ENCODE data around the gene ZNF75A.

Gene ZNF75A

DNA sequence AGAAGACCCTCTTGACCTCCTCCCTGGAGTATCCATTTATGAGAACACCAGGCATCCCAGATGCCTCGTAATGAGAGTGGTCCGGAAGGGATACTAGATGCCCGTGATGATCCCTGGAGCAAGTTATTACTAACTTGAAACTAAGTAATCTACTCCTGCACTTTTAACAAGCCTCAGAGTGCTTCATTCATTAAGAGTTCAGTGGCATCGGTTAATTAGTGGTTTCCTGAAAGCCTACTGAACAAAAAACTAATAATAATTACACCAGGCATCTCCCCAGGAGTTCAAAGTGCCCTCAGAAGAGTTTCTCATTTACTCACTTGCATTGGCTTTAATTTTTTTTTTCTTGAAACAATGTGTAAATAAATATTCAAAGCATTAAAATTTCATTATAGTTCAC, 22.2 kb downstream of the ZNF75A start:
- no peak overlapping the region for H3K4me3 Mint-ChIP-seq
- H3K36me3 Mint-ChIP-seq, result peaks cover 11% of the 10 kb centered on the region
- peaks cover 15% of the 10 kb centered on the region for H3K9me3 Mint-ChIP-seq (ENCODE audit: low read depth)
- H3K27me3 Mint-ChIP-seq, result no peaks in the 10 kb centered on the region
- no peak overlapping the region for H3K27ac Mint-ChIP-seq
- H3K4me1 Mint-ChIP-seq (ENCODE audit: low read depth), result no peaks in the 10 kb centered on the region

DNA sequence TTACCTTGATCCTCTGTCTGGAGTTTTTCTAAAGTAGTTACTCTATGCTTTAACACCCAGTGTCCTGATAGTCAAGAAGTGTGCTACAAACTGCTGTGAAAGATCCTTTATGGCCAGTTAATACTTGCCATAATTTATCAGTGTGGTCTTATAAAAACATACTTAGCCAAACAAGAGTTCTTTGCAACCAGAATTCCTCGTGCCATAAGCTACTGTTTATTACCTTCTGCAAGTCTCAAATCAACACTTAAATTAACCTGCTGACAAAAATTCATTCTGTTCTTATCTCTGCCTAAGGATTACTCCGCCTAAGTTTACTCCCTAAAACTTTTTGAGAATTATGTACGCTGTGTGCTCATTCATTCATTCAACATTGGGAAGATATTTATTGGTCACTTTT, 22.8 kb downstream of the ZNF75A start:
- H3K9me3 Mint-ChIP-seq (ENCODE audit: low read depth), result peaks cover 11% of the 10 kb centered on the region
- H3K4me1 Mint-ChIP-seq (ENCODE audit: low read depth), result no peaks in the 10 kb centered on the region
- H3K4me3 Mint-ChIP-seq, result no peak overlapping the region
- H3K27me3 Mint-ChIP-seq, result no peaks in the 10 kb centered on the region
- no peak overlapping the region for H3K27ac Mint-ChIP-seq
- peaks cover 14% of the 10 kb centered on the region for H3K36me3 Mint-ChIP-seq

DNA sequence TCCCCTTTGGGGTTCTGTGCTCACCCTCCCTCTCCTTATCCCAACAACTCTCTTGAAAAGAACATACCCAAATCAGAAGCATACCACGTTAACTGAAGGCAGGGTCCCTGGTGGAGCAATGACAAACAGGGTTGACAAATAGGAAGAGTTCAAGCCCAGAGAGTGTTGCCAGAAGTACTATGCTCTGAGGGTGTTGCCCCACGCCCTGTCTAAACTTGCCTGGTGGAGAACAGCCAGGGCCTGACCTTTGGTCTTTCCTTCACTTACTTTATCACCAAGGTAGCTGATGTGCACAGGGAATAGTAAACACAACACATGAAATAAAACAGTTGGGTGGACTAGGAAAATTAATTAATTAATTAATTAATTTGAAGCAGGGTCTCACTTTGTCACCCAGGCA, 23.3 kb downstream of the ZNF75A start:
- Mint-ChIP-seq H3K4me1 (ENCODE audit: low read depth) (no peaks in the 10 kb centered on the region), H3K9me3 (ENCODE audit: low read depth) (peaks cover 10% of the 10 kb centered on the region), H3K4me3 (no peak overlapping the region), H3K27me3 (no peaks in the 10 kb centered on the region), H3K27ac (no peak overlapping the region), H3K36me3 (peaks cover 15% of the 10 kb centered on the region)

DNA sequence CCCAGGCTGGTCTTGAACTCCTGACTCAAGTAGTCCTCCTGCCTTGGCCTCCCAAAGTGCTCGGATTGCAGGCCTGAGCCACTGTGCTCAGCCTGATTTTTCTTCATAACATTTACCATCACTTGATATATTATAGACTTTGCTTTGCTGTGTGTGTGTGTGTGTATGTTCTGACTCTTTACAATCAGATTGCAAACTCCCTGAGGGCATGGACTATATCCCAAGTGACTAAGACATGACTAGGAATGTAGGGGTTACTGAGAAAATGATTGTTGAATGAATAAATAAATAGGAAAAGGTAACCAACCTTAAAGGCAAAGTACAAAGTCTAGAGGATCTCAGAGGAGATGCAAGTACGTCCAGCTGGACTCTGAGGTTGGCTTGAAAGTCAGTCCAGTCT, 40.7 kb downstream of the ZNF75A start:
- H3K4me1 Mint-ChIP-seq (ENCODE audit: low read depth), result no peaks in the 10 kb centered on the region
- no peaks in the 10 kb centered on the region for H3K36me3 Mint-ChIP-seq
- no peak overlapping the region for H3K27ac Mint-ChIP-seq
- no peaks in the 10 kb centered on the region for H3K9me3 Mint-ChIP-seq (ENCODE audit: low read depth)
- no peak overlapping the region for H3K4me3 Mint-ChIP-seq
- no peaks in the 10 kb centered on the region for H3K27me3 Mint-ChIP-seq

DNA sequence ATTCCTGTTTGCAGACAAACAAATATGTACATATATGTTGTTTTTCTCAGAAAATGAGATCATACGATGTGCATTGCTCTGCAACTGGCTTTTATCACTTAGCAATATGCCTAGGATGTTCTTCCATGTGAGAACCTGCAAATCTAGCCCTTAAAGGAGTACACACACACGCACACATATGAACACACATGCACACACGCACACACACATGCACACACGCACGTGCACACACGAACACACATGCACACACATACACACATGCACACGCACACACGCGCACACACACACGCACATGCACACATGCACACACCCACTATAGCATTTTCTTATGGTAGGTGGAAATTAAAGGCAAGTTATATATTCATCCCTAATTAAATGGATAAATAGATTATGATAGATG, 42.3 kb downstream of the ZNF75A start:
- Mint-ChIP-seq H3K27ac (no peak overlapping the region), H3K9me3 (ENCODE audit: low read depth) (no peaks in the 10 kb centered on the region), H3K27me3 (no peaks in the 10 kb centered on the region), H3K4me3 (no peak overlapping the region), H3K4me1 (ENCODE audit: low read depth) (no peaks in the 10 kb centered on the region), H3K36me3 (peaks cover 2% of the 10 kb centered on the region)

DNA sequence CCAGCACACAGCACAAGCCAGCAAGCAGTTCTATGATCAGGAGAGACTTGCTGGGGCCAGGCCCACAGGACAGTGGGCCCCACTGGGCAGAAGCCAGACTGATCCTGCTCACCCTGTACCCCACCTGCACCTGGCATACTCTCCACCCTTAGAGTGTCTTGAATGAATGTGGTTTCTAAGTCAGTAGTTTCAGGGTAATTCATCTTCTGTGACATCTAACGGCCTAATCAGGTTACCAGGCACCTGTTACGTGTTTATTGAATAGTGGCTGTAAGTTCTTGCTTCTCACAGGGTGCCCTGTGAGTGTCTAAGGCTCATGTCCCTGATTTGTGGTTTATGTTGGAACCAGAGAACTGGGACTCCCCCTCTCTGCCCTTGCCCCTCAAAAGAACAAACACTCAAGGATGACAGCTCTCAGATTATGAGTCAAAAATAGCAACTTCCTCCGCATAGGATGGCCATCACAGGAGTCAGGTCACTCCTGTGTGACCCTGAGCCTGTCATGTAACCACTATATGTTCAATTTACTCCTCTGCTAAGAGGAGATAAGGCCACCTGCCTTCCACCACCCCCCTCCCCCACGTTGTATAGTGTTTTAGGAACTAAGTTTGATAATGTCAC, 43.4 kb downstream of the ZNF75A start:
- no peaks in the 10 kb centered on the region for H3K9me3 Mint-ChIP-seq (ENCODE audit: low read depth)
- H3K36me3 Mint-ChIP-seq, result peaks cover 2% of the 10 kb centered on the region
- no peaks in the 10 kb centered on the region for H3K27me3 Mint-ChIP-seq
- H3K4me3 Mint-ChIP-seq, result no peak overlapping the region
- no peak overlapping the region for H3K27ac Mint-ChIP-seq
- H3K4me1 Mint-ChIP-seq (ENCODE audit: low read depth), result peaks cover 2% of the 10 kb centered on the region

DNA sequence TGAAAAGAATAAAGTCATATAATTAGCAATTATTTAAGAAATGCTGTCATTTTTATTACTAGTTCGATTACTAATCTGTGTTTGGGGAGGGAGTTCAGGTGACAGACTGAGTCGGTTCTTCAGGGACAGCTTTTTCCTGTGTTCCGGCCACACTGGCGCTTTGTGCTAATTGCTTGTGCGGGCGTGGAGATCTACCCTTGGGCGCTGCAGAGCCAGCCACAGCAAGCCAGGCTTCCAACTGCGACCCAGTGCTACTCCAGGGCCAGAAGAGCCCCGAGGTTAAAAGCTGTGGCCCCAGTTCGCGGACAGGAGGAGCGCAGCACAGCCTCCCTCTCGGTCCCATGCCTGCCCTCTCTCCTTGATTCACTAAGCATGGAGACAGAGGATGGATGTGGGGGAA, 43.9 kb downstream of the ZNF75A start:
- Mint-ChIP-seq H3K4me3 (no peak overlapping the region), H3K4me1 (ENCODE audit: low read depth) (peaks cover 3% of the 10 kb centered on the region), H3K27ac (no peak overlapping the region)

DNA sequence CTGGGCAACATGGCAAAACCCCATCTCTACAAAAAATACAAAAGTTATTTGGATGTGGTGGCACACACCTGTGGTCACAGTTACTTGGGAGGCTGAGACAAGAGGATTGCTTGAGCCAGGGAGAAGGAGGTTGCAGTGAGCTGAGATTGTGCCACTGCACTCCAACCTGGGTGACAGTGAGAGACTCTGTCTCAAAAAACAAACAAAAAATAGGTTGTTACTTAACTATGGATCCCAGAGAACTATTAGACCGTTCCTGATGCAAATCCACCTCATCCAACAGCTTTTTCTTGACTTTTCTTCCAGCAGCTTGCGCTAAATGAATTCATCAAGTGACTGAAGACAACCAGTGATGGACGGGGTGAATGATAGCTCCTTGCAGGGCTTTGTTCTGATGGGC, 50.3 kb downstream of the ZNF75A start, which contains the start of gene OR2C1:
Gene OR2C1 (plus strand): TSS at position 301 of the 400 bp plus-strand sequence. CDS start 52 bp downstream, at position 353.
- H3K27ac Mint-ChIP-seq, result no peak within 1 kb of the TSS
- H3K27me3 Mint-ChIP-seq, result peaks cover 14% of the 10 kb centered on the region
- H3K9me3 Mint-ChIP-seq (ENCODE audit: low read depth), result peaks cover 5% of the 10 kb centered on the region
- peaks cover 6% of the 10 kb centered on the region for H3K36me3 Mint-ChIP-seq
- peaks cover 5% of the 10 kb centered on the region for H3K4me1 Mint-ChIP-seq (ENCODE audit: low read depth)
- H3K4me3 Mint-ChIP-seq, result no peak within 1 kb of the TSS

More for the DNA sequence above, 43.9 kb downstream of the ZNF75A start:
- Mint-ChIP-seq H3K27me3 (no peaks in the 10 kb centered on the region), H3K9me3 (ENCODE audit: low read depth) (peaks cover 2% of the 10 kb centered on the region), H3K36me3 (peaks cover 2% of the 10 kb centered on the region)

DNA sequence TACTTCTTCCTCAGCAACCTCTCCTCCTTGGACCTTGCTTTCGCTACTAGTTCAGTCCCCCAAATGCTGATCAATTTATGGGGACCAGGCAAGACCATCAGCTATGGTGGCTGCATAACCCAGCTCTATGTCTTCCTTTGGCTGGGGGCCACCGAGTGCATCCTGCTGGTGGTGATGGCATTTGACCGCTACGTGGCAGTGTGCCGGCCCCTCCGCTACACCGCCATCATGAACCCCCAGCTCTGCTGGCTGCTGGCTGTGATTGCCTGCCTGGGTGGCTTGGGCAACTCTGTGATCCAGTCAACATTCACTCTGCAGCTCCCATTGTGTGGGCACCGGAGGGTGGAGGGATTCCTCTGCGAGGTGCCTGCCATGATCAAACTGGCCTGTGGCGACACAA, 50.8 kb downstream of the ZNF75A start:
- Mint-ChIP-seq H3K4me1 (ENCODE audit: low read depth) (peaks cover 5% of the 10 kb centered on the region), H3K4me3 (no peak overlapping the region), H3K27ac (no peak overlapping the region)

DNA sequence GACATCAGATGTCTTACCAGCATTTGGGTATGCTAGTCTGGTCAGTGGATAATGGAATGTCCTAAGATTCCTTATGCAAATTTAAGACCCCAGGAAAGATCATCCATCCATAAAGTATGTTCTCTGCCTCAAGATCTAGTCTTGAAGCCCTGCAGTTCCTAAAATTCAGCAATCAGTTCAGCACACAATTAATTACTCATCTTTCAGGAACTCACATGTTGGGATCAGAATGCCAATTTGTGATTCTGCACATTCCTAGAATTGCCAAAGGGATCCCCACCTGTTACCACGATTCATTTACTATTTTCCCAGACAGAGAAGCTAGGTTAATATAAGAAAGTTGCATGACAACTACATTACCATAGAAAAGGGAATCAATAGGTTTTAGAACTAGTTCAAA, 53.6 kb downstream of the ZNF75A start:
- H3K27me3 Mint-ChIP-seq, result peaks cover 25% of the 10 kb centered on the region
- peaks cover 6% of the 10 kb centered on the region for H3K36me3 Mint-ChIP-seq
- H3K27ac Mint-ChIP-seq, result no peak overlapping the region
- no peak overlapping the region for H3K4me3 Mint-ChIP-seq
- H3K9me3 Mint-ChIP-seq (ENCODE audit: low read depth), result peaks cover 5% of the 10 kb centered on the region
- H3K4me1 Mint-ChIP-seq (ENCODE audit: low read depth), result peaks cover 3% of the 10 kb centered on the region

More for the DNA sequence above, 50.8 kb downstream of the ZNF75A start:
- peaks cover 8% of the 10 kb centered on the region for H3K36me3 Mint-ChIP-seq
- H3K9me3 Mint-ChIP-seq (ENCODE audit: low read depth), result peaks cover 5% of the 10 kb centered on the region
- H3K27me3 Mint-ChIP-seq, result peaks cover 17% of the 10 kb centered on the region

DNA sequence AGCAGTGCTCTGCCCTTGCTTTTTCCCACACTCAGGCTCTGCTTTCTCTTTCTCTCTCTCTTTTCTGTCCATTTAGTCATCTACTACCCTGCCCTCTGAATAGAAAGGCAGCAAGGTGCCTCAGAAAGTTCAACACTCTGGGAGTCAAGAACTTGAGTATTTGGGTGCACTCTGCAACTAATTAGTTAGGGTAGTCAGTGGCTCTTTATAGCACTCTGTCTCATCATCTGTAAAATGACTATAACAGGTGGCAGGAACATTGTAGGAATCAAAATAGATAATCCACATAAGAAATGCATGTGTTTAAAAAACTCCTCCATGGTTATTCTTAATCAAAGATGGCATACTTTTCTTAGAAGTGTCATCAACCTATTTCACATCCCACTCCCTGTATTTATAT, 57.6 kb downstream of the ZNF75A start:
- Mint-ChIP-seq H3K36me3 (peaks cover 6% of the 10 kb centered on the region), H3K4me1 (ENCODE audit: low read depth) (peaks cover 12% of the 10 kb centered on the region), H3K9me3 (ENCODE audit: low read depth) (no peaks in the 10 kb centered on the region), H3K27ac (no peak overlapping the region), H3K27me3 (peaks cover 20% of the 10 kb centered on the region), H3K4me3 (no peak overlapping the region)

DNA sequence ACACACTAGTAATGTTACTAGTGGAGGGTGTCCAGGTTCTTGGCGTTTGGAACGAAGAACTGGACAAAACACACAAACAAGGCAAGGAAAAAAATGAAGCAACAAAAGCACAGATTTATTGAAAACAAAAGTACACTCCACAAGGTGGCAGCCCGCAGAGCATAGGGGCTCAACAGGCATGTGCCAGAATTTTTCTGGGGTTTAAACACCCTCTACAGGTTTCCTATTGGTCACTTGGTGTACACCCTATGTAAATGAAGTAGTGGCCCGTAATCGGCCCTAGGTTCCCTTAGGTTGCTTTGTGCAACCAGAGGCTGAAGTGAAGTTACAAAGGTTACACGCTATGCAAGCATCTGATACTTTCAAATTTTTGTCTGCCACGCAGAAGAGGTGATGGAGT, 58.5 kb downstream of the ZNF75A start:
- H3K36me3 Mint-ChIP-seq, result peaks cover 9% of the 10 kb centered on the region
- peaks cover 18% of the 10 kb centered on the region for H3K27me3 Mint-ChIP-seq
- H3K4me1 Mint-ChIP-seq (ENCODE audit: low read depth), result peaks cover 12% of the 10 kb centered on the region
- H3K27ac Mint-ChIP-seq, result no peak overlapping the region
- peak overlapping the region; percentile 5 for H3K4me3 Mint-ChIP-seq
- no peaks in the 10 kb centered on the region for H3K9me3 Mint-ChIP-seq (ENCODE audit: low read depth)

DNA sequence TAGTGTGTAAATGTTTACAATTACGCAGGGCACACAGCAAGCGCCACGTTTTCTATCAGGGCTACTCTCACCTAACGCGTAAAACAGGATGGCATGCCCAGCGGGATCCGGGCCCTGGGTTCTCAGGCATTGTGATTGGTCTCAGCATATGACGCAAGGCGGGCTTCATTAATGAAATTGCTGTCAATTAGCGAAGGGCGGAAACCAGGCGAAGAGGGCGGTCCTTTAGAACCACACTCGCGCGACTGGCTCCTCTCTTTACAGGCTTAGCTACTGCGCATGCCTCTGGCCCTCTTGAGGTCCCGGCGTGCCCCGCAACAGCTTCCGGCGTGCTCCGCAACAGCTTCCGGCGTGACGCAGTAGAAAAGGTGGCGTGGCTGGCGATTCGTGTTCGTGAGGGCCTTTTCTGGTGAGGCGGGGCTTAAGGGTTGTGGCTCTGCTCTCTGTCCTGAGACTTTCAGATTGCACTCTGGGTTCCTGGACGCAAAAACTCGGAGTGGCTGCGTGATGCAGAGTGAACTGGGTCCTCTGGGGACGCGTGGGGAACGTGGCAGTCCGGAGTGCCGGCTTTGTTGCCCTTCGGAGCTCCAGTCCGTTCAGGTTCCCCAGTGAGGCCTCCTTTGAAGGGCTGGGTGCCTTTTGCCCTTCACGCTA, 59.6 kb downstream of the ZNF75A start:
- Mint-ChIP-seq H3K36me3 (peaks cover 9% of the 10 kb centered on the region), H3K27ac (peak overlapping the region; percentile 92), H3K27me3 (peaks cover 15% of the 10 kb centered on the region), H3K4me3 (peak overlapping the region; percentile 88), H3K9me3 (ENCODE audit: low read depth) (no peaks in the 10 kb centered on the region), H3K4me1 (ENCODE audit: low read depth) (peaks cover 12% of the 10 kb centered on the region)
